Ovary (tissue), 3 donors: ENCODE data around the gene TTC4.

Experiments
- POLR2A ChIP-seq: fragments of 450-650 bp; IDR thresholded peaks from one replicate; pipeline ENCODE4 v1.6.1; 2017; ENCODE audit warnings: antibody characterized with exemption, mild to moderate bottlenecking, moderate library complexity
- TF ChIP-seq, protein P1 (sequence below), 3 donors: fragments of 450-650 bp in 2 of 3; fragments of 200-600 bp in 1 of 3; IDR thresholded peaks; one replicate each; pipeline versions ENCODE4 v1.5.1 to v1.8.0; 2016 to 2022; ENCODE audit warnings: antibody characterized with exemption in 3 of 3, mild to moderate bottlenecking in 1 of 3
- donor health status: DM: no; HTN: no; CAD: no.

DNA sequence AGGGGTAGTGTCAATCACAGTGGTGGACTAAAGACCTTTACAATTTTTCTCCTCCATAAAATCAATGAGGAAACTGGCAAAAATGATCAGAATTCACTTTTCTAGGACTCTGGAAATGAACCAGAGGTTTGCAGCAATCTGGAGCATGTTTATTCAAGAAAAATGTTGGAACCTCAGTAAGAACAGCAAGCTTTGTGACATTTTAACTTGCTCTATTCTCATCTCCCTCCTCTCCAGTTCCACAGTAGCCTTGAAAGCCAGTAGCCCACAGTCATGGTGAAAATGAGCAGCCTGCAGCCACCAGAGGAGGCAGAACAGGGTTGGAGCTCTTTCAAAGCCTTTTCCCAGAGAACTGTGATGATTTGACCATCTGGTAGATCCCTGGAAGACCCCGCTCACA lies 9.1 kb downstream of the TTC4 start:
- TF ChIP-seq, protein P1, sequence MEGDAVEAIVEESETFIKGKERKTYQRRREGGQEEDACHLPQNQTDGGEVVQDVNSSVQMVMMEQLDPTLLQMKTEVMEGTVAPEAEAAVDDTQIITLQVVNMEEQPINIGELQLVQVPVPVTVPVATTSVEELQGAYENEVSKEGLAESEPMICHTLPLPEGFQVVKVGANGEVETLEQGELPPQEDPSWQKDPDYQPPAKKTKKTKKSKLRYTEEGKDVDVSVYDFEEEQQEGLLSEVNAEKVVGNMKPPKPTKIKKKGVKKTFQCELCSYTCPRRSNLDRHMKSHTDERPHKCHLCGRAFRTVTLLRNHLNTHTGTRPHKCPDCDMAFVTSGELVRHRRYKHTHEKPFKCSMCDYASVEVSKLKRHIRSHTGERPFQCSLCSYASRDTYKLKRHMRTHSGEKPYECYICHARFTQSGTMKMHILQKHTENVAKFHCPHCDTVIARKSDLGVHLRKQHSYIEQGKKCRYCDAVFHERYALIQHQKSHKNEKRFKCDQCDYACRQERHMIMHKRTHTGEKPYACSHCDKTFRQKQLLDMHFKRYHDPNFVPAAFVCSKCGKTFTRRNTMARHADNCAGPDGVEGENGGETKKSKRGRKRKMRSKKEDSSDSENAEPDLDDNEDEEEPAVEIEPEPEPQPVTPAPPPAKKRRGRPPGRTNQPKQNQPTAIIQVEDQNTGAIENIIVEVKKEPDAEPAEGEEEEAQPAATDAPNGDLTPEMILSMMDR (IDR thresholded peaks at IDR 0.05), result no peak
- no peak for TF ChIP-seq POLR2A
